ENCODE measurements around the gene TUT7.
"Not testable (repeated sequence)": the region's sequence is repeated elsewhere in the genome, so short reads cannot be mapped to it uniquely, and the experiment has no call there.

The TUT7 gene

GRCh38 chr9:86290341-86290740 is 63.9 kb downstream of the TUT7 start:
- DNase-seq: not testable (repeated sequence)

DNA sequence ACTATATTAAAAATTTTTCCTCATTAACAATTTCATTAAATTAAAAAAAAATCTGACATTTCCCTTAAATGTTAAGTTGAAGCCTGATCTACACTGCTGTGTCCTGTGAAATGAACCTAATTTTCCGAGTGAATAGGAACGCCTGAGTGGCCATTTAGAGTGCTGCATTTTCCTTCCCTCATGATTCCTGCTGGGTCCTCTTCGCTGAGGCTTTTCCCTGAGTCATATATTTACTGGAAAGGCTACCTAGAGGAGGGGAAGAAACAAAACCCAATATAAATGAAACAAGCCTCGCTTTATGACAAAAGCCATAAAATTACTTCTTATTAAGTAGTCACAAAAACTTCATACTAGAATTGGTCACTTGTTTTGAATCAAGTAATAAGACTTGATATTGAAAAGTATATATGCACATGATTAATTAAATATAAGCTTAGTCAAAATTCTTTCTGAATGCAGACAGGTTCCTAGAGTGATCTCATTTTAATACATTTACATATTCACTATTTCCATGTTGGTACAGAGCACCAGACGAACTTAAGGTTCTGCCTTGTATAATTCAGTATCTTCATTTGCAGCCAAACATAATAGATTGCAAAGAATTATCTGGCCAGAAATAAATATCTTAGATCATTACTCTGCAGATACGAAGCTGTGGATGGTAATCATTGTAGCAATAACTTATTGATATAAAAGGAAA is 65.6 kb downstream of the TUT7 start:
- no peak for DNase-seq

DNA sequence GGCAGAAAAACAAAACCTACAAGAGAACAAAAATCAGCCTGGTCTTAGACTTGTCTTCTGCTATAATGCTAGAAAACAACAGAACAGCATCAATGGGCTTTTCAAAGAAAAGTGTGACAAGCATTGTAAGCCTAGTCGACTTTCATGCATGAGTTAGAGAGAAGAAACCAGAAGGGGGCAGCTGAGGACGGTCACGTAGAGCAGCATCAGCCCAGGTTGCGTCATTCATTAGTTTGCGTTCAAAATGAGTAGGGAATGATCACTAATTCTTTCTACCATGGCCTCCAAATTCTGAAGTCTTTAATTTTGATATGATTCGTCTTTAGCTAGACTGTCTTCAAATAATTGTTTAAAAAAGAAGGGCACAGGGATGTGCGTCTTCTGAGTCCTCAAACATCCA is 67.2 kb downstream of the TUT7 start:
- DNase-seq: no peak

GRCh38 chr9:86286278-86286677 is 67.9 kb downstream of the TUT7 start:
- no peak for DNase-seq

- DNase-seq: no peak
Observed at GRCh38 chr9:86285261-86285660, 68.9 kb downstream of the TUT7 start.

- no peak for DNase-seq
Observed at GRCh38 chr9:86282979-86283535, 71.2 kb downstream of the TUT7 start.

DNA sequence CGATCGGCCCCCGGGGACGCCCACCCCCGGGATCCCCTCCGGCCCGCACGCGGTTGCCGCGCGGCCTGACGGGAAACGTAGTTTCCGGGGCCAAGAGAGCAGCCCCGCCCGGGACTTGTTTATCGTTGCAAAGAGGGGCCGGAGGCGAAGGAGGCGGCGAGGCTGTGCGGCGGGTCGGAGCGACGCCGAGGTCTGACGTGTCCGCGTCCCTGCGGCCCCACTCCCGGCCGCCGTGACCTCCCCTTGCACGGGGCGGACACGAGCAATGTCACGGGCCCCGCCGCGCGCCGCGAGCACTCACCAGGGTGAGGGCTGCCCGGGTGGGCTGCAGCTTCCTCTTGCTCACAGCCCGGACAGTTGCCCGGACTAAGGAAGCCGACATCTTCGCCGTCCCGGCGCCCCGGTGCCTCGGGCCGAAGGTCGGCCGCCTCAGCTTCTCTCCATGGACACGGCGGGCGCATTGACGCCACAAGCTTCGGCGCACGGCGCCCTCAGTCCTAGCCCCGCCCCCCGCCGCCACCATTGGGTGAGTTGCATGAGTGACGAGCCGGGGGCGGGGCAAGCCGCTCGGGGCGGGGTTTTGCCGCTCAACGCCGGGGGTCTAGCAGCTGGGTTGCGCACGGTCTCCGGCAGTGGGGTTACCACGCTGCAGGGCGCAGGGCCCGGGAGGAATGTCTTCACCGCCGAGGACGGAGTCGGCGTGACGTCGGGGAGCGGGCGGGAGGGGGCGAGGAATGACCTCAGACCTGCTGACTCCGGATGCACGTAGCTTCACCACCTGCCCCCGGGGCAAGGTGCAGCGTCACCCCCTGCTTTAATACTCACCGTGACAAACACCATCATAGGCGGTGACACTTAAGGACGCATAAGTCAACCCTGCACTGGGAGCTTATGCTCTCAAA is 71.9 kb downstream of the TUT7 start, which contains the start of gene ISCA1:
Gene ISCA1, minus strand, starts transcription at position 462 of the 902 bp plus-strand sequence. Its CDS starts 80 bp downstream, at position 382.
- peak; percentile 97 to 98 for DNase-seq

DNA sequence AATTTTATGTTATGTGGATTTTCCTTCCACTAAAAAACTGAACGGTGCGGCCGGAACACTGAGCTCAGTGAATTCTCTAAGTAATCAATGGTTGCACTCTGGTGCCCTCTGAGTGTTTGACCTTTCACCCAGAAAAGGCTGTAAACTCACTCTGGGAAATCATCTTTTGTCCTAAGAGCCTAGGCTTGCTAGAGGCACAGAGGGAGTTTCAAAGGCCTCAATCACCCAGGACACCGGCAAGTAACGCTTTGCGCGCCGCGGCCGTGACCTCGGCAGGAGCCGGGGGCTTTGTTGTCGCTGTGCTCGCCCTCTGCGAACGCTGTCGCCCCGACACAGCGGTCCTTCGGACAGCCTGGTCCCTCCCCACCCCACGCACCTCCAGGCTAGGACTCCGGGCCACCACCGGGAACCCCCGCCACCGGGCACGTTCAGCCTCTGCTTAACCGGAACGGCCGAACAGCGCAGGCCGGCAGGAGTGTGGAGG is 72.6 kb downstream of the TUT7 start:
- DNase-seq: peak in 1 of 2 donors; percentile 53

GRCh38 chr9:86280580-86280979 is 73.6 kb downstream of the TUT7 start:
- DNase-seq: no peak

DNA sequence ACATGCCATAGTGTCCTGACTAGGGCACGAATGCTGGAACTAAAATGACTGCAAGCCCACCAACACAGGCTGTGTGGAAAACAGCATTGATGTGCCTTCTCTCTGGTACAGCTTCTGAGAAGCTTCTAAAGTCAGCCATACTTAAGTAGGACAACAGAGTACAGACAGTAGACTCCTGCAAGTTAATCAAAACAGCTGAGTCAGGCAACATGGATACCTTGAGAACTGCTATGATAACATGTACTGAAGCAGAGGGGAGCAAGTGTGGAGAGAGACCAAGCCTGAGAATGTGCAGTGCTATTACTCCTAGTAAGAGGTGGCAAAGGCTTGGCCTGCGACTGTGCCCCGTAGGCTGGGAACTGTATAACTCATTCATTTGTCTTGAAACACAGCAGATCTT is 74.4 kb downstream of the TUT7 start:
- DNase-seq: no peak

- DNase-seq: no peak
Observed at GRCh38 chr9:86277072-86277471, 77.1 kb downstream of the TUT7 start.

- no peak for DNase-seq
Observed at GRCh38 chr9:86275962-86276361, 78.2 kb downstream of the TUT7 start.

DNA sequence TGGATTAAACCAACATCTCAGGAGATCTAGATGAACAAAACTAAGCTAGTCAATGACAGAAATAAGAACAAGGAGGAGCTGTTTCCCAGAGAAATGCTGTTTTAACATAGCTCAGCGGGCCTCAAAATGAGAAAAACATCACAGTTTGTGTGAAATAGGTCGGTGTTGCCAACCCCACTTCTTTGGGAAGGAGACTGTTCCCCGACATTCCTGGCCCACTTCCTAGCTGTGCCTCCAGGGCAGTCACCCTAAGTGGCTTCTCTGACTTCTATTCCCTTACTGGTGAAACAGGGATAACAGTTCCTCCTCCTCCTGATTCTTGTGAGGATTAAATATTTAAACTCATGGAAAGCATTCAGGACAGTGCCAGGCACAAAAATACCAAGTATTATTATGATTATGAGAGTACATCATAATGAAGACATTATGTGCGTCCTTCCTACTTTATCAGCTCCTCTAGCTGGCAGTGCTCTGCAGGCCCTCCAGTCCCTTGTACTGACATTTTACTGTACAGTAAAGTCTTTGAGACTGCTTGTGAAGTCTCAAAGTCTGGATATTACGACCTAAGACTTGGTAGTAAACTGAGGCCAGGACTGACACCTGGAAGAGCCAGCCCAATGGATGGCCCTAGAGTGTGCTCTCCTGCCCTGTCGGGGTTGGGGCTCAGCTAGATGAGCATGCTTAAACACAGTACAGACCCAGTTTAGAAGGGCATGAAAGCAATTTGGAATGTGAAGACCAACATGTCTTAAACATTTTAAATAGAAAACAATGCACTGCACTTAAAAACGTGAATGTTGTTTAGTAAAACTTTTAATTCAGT is 79.2 kb downstream of the TUT7 start:
- no peak for DNase-seq

GRCh38 chr9:86272221-86272620 is 82.0 kb downstream of the TUT7 start:
- DNase-seq: no peak

DNA sequence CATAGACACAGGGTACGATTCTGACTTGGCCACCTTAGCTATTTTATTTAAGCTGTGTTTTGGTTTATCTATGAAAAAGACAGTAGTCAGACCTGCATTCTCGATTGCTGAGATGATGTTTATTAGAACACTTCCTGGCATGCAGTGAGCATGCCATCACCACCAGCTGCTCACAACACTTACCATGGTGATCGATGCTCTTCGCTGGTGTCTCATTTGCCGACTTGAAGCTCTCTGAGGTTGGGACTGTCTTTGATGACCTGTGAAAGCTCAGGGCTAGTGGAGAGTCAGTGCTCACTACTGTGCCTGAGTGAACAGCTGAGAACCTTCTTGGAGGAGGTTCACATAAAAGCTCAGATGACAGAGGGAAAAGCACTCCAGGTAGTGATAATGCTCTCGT is 90.3 kb downstream of the TUT7 start:
- no peak for DNase-seq

DNA sequence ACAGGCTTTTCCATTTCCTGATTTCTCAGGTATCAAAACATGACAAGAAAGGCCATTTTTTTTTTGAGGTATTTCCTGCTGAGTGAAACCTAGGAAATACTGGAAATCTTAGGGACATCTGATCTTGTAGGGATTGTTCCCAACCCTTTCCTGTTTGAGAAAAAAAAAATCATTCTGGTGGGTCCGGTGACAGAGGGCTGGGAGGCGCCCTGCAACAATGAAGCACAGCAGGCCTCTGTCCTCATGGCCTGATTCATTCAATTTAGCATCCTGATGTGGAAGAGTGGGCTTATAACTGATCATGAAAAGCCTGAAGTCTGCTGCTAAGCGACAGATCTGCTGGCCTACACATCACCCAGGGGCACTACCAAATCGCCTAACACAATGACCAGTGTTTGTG is 91.7 kb downstream of the TUT7 start:
- DNase-seq: no peak

- DNase-seq: no peak
Observed at GRCh38 chr9:86259557-86259956, 94.7 kb downstream of the TUT7 start, which contains the start of gene C9orf153. Gene C9orf153, minus strand, starts transcription at chr9:86259657. Its CDS starts 30,054 bp downstream, at chr9:86229603.

- no peak for DNase-seq
Observed at GRCh38 chr9:86257391-86257790, 96.8 kb downstream of the TUT7 start.

- no peak for DNase-seq
Observed at GRCh38 chr9:86256653-86257052, 97.6 kb downstream of the TUT7 start.

- DNase-seq: no peak
Observed at GRCh38 chr9:86253577-86253976, 100.6 kb downstream of the TUT7 start.

GRCh38 chr9:86252870-86253269 is 101.3 kb downstream of the TUT7 start:
- no peak for DNase-seq

GRCh38 chr9:86250123-86250522 is 104.1 kb downstream of the TUT7 start:
- no peak for DNase-seq

DNA sequence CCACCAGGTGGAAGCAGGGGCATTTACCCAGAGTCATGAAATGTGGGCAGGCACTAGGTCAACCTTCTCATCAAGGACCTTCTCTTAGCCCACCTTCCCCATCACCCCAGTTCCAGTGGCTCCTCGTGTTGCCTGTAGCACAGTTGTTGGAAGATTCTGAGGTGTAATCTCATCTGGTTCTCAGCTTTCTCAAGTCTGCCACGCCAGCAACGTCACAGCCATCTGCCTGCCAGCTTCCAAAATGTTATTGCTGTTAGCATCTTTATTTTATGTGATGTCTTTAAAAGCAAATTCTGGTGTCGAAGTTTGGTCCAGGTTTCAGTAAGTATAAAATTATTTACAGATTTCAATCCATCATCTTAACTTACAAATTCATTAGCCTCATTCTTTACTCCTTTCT is 105.5 kb downstream of the TUT7 start:
- no peak for DNase-seq

All from stimulated activated CD4-positive, alpha-beta T cell treated with anti-CD3 and anti-CD28 coated beads, Interleukin-2, amount 100 ng/mL, for 48 hours (primary cell).